ENCODE results near the gene ADAM8.
A peak's percentile ranks its signal among the peaks of the same experiment; 100 is the strongest.

ADAM8 gene

DNA sequence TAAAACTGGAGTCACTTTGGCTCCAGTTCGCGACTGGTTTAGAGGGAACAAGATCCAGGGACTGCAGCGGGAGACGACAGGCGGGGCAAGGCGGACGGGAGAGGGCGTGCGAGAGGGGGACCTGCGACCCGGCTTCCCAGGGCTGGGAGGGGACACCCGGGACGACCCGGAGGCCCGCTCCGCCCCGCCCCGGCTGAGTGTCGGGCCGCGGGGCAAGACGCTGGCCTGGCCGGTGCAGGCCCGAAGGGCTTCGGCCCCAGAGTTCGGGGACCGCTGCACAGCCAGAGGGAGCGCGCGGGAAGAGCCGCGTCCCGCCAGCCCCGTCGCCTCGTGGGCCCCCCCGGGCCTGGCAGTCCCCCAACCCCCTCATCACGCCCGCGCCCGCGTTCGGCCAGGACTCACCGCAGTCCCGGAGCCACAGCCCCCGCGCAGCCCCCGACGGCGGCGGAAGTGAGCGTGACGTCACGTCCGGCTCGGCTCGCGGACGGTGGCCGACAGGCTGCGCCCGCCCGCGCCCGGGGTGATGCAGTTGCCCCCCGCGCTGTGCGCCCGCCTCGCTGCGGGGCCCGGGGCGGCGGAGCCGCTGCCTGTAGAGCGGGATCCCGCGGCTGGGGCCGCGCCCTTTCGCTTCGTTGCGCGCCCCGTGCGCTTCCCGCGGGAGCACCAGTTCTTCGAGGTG lies 31.9 kb upstream of the ADAM8 start, which contains the start of the genes TUBGCP2 and ZNF511:
TSS of gene TUBGCP2 (minus strand) at position 452 of the 679 bp plus-strand sequence. CDS start 5,931 bp downstream, outside the sequence.
TSS of gene ZNF511 (plus strand) at position 494 of the 679 bp plus-strand sequence. CDS start at position 524, 30 bp downstream.
- DNase-seq (ENCODE audit: low spot score), result peak; percentile 92

- peak; percentile 73 for DNase-seq (ENCODE audit: low spot score)
Measured at GRCh38 chr10:133307776-133308420, 31.2 kb upstream of the ADAM8 start.

GRCh38 chr10:133306941-133307379 lies 30.3 kb upstream of the ADAM8 start:
- no peak for DNase-seq (ENCODE audit: low spot score)

GRCh38 chr10:133306097-133306476 lies 29.4 kb upstream of the ADAM8 start:
- DNase-seq (ENCODE audit: low spot score), result no peak

DNA sequence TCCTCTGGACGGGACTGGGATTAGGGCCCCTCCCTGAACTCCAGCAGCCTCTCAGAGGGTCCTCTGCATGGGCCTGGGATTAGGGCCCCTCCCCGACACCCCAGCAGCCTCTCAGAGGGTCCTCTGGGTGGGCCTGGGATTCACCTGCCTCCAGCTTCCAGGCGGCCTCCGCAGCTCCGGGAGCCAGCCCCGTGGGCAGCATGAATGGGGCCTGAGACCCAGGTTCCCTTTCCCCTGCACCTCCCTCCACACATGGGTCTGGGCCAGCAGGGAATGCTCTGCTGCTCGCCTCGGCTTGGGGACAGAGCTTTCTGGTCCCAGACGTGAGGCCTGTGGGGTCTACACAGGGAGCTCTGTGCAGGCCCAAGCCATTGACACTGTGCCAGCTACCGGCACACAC lies 26.5 kb upstream of the ADAM8 start:
- no peak for DNase-seq (ENCODE audit: low spot score)

GRCh38 chr10:133302230-133302629 lies 25.6 kb upstream of the ADAM8 start:
- DNase-seq (ENCODE audit: low spot score), result no peak

- no peak for DNase-seq (ENCODE audit: low spot score)
Measured at GRCh38 chr10:133299738-133300137, 23.1 kb upstream of the ADAM8 start.

DNA sequence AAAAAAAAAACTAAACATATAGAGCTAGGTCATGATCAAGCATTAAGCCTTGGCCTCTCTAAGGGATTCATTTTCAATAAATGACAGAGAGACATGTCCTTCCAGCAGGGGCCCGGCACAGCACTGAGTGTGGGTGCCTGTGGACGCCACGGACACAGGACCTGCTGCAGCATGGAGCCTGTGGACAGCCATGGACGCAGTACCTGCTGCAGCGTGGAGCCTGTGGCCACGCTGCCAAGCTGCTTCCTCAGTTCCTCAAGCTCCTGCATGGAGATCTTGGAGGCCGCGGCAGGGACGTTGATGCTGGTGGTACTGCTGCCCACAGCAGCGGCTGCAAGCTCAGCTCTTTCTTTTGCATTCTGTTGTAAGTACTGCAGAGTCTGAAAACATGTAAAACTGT lies 22.6 kb upstream of the ADAM8 start:
- DNase-seq (ENCODE audit: low spot score), result no peak

DNA sequence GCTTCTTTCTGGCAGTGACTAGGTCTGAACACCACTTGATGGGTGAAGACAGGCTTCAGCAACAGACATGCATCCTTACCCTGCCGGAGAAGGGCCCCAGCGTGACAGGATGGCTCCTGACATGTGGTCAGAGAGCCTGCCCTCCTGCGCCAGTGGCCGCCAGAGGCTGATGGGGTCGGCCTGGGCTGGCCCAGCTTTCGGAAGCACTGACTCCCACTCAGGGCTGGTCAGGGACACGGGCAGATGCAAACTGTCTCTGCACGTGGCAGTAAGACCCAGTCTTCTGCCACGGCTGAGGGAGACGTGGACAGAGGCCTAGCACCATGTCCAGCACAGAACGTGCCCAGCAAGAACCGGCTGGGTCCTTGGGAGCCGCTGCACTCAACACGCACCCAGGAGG lies 21.8 kb upstream of the ADAM8 start:
- no peak for DNase-seq (ENCODE audit: low spot score)

DNA sequence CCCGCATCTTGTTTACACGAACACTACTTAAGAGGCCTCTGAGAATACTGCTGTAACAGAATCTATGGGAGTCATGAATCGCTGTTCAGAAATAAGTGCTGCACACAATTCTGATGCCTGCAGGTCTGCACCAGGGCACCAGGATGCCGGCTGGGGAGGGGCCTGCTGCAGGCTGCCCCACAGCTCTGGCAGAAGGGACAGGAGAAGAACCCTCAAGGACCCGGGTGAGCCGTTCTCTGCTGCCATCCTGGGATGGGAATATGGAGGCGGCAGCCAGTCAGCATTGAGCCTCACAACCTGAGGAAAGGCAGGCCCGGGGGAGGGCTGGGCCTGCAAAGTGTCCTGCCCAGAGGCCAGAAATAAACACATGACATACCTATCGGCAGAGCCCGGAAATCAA lies 20.8 kb upstream of the ADAM8 start:
- no peak for DNase-seq (ENCODE audit: low spot score)

- peak; percentile 8 for DNase-seq (ENCODE audit: low spot score)
Measured at GRCh38 chr10:133295426-133296320, 19.0 kb upstream of the ADAM8 start.

- DNase-seq (ENCODE audit: low spot score), result peak; percentile 15
Measured at GRCh38 chr10:133294189-133294588, 17.5 kb upstream of the ADAM8 start.

DNA sequence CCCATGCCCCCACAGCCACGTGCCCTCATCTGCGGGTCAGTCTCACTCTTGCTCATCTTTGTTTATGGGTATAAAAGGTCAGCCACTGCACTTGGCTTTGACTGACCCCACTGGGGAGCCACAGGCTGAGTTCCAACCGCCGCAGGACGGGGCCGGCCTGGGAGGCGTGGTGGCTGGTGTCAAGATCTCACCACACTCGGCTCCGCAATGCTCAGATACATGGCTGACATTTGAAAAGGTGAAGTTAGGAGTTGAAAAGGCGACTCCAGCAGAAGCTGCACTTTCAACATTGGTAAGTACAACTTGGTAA lies 17.1 kb upstream of the ADAM8 start:
- DNase-seq (ENCODE audit: low spot score), result no peak

DNA sequence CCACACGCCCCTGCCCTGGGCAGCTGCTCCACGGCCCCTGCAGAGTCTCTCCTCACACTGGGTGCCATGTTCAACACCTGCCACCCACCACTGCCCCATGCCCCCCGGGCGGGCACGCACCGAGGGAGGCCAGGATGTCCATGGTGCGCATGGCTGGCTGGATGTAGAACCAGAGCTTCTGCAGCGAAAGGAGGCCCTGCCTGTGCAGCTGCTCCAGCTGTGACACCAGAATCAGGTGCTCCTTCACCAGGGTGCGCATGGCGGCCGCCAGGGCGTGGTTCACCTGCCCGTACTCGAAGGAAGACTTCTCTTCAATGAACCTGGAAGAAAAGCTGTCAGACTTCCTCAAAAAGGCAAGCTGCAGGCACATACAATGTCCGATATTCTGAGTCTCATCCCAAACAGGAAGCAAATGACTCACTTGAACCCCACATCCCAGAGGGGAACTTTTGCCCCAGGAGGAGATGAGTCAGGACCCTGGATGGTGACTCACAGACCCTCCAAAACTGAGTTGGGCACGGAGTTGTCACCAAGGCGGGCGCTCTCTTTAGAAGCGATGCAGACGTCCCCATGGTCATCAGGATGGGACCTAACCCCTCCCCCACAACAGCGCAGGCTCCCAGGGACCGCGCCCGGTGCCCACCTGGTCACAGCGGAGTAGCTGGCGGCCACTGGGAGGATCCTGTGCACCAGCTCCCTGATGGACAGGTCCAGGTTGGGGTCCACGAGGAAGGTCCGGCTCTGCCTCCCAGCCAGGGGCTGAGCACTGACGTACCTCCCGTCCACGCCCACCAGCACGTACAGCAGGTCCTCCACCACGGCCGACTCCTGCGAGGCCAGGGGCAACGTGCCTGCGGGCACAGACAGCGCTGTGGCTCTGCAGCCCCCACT lies 16.5 kb upstream of the ADAM8 start:
- peak; percentile 27 for DNase-seq (ENCODE audit: low spot score)

GRCh38 chr10:133289761-133290160 lies 13.1 kb upstream of the ADAM8 start:
- peak; percentile 7 for DNase-seq (ENCODE audit: low spot score)

GRCh38 chr10:133287832-133288500 lies 11.3 kb upstream of the ADAM8 start:
- DNase-seq (ENCODE audit: low spot score), result peak; percentile 8

GRCh38 chr10:133286366-133286765 lies 9.7 kb upstream of the ADAM8 start:
- no peak for DNase-seq (ENCODE audit: low spot score)

DNA sequence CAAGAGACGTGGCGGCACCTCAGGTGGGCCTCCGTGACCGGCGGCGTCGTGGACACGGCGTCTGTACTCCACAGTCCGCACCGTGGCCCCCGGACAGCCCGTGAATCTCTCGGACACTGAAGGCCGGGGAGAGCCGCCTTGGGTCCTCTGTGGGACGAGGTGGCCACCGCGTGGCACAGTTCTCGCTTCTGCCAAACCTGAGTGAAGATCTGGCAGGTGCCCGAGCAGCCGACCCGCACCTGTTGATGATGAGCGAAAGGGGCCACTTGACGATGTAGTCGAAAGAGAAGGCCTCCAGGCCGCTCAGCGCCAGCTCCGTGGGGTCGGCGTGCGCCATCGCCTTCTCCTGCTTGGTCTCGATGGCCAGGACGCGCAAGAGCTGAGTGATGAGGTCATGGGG lies 8.5 kb upstream of the ADAM8 start:
- no peak for DNase-seq (ENCODE audit: low spot score)

DNA sequence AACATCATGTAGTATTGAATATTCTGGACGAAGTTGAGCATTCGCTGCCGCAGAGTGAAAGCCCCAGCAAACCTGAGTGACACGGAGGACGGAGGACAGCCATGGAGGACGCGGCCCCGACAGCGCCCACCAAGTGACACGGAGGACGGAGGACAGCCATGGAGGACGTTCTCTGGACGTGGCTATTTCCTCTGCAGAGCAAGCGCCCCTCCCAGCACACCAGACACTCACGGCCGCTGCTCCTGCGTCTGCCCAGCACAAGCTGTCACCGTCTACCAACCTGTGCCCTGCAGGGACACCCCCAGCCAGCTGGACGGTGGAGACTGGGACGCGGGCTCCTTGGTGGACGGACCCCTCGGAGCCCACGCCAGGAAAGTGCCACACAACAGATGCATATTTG lies 7.3 kb upstream of the ADAM8 start:
- no peak for DNase-seq (ENCODE audit: low spot score)

DNA sequence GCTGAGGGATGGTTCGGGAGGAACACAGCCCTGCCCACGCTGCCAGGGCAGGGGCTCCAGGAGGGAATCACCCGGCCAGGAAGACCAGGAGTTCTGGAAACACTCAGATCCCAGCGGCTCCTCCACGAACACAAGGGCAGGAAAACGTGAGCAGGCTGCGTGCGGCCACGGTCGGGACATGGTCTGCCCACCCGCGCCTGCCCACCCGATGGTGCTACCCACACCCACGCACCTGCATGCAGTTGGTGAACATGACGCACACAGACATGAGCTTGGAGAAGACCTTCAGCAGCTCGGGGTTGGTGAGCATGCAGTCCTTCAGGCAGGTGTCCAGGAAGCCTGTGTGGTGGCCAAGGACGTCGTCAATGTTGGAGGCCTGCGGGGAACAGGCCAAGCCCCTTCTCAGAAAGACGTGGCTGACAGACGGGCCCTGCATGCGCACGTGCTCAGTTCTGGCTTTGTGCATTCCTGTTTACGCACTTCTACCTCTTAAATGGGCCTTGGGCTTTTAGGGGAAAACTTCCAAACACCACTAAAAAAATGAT lies 6.2 kb upstream of the ADAM8 start:
- no peak for DNase-seq (ENCODE audit: low spot score)
